ENCODE data around the gene UCK2.
"Not testable (repeated sequence)": the region's sequence is repeated elsewhere in the genome, so short reads cannot be mapped to it uniquely, and the experiment has no call there.

DNA sequence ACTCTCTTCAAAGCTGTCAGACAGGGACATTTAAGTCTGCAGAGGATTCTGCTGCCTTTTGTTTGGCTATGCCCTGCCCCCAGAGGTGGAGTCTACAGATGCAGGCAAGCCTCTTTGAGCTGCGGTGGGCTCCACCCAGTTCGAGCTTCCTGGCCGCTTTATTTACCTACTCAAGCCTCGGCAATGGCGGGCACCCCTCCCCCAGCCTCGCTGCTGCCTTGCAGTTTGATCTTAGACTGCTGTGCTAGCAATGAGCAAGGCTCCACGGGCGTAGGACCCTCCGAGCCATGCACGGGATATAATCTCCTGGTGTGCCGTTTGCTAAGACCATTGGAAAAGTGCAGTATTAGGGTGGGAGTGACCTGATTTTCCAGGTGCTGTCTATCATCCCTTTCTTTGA, 43.9 kb upstream of the UCK2 start:
- not testable (repeated sequence) for TF ChIP-seq RBBP5 (IDR thresholded peaks at IDR 0.05; ENCODE audit: borderline replicate concordance, low read depth, low read length); HDAC6 (IDR thresholded peaks at IDR 0.05; ENCODE audit: low read depth, low read length); SIN3A (conservative IDR thresholded peaks at IDR 0.05 in 1 of 2, IDR thresholded peaks at IDR 0.05 in 1 of 2; ENCODE audit: low read depth in 1 of 2, low read length in 2 of 2); EZH2 (IDR thresholded peaks at IDR 0.05; ENCODE audit: low read depth, low read length, severe bottlenecking); RFX5 (IDR thresholded peaks at IDR 0.05; ENCODE audit: borderline replicate concordance, low read depth, low read length); SP4 (IDR thresholded peaks at IDR 0.05; ENCODE audit: low read length); EP300 (IDR thresholded peaks at IDR 0.05; ENCODE audit: borderline replicate concordance in 1 of 2, low read depth in 2 of 2, low read length in 2 of 2); POLR2A (IDR thresholded peaks at IDR 0.05; ENCODE audit: control extremely low read depth in 1 of 2, low read depth in 2 of 2, low read length in 2 of 2); TBP (IDR thresholded peaks at IDR 0.05; ENCODE audit: low read depth, low read length)
- TF ChIP-seq, protein P1, sequence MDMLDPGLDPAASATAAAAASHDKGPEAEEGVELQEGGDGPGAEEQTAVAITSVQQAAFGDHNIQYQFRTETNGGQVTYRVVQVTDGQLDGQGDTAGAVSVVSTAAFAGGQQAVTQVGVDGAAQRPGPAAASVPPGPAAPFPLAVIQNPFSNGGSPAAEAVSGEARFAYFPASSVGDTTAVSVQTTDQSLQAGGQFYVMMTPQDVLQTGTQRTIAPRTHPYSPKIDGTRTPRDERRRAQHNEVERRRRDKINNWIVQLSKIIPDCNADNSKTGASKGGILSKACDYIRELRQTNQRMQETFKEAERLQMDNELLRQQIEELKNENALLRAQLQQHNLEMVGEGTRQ (IDR thresholded peaks at IDR 0.05; ENCODE audit: low read length): not testable (repeated sequence)
- TF ChIP-seq, protein P2, sequence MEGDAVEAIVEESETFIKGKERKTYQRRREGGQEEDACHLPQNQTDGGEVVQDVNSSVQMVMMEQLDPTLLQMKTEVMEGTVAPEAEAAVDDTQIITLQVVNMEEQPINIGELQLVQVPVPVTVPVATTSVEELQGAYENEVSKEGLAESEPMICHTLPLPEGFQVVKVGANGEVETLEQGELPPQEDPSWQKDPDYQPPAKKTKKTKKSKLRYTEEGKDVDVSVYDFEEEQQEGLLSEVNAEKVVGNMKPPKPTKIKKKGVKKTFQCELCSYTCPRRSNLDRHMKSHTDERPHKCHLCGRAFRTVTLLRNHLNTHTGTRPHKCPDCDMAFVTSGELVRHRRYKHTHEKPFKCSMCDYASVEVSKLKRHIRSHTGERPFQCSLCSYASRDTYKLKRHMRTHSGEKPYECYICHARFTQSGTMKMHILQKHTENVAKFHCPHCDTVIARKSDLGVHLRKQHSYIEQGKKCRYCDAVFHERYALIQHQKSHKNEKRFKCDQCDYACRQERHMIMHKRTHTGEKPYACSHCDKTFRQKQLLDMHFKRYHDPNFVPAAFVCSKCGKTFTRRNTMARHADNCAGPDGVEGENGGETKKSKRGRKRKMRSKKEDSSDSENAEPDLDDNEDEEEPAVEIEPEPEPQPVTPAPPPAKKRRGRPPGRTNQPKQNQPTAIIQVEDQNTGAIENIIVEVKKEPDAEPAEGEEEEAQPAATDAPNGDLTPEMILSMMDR (IDR thresholded peaks at IDR 0.05; ENCODE audit: control extremely low read depth in 1 of 3, insufficient read depth in 1 of 3, low read depth in 1 of 3, low read length in 3 of 3): not testable (repeated sequence)
- TF ChIP-seq, protein P3, sequence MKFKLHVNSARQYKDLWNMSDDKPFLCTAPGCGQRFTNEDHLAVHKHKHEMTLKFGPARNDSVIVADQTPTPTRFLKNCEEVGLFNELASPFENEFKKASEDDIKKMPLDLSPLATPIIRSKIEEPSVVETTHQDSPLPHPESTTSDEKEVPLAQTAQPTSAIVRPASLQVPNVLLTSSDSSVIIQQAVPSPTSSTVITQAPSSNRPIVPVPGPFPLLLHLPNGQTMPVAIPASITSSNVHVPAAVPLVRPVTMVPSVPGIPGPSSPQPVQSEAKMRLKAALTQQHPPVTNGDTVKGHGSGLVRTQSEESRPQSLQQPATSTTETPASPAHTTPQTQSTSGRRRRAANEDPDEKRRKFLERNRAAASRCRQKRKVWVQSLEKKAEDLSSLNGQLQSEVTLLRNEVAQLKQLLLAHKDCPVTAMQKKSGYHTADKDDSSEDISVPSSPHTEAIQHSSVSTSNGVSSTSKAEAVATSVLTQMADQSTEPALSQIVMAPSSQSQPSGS (IDR thresholded peaks at IDR 0.05; ENCODE audit: low read length): not testable (repeated sequence)

Data from H1 (cell line).